Prostate gland (tissue), 2 donors: ENCODE data around the gene KRTAP10-2.

Source experiments
- POLR2A ChIP-seq: fragments of 450-650 bp; IDR thresholded peaks from one replicate; pipeline ENCODE4 v1.6.1; 2016; ENCODE audit warnings: antibody characterized with exemption, mild to moderate bottlenecking
- POLR2AphosphoS5 ChIP-seq: sonication (generic); formaldehyde crosslinking; IDR thresholded peaks from one replicate; pipeline ENCODE4 v1.6.1; 2017; ENCODE audit warnings: antibody characterized with exemption
- TF ChIP-seq, protein P1 (sequence below), 4 experiments: fragments of 200-600 bp in 2 of 4; fragments of 450-650 bp in 2 of 4; sonication (generic) in 2 of 4; IDR thresholded peaks; 1 replicate in 3 of 4; 2 replicates in 1 of 4; pipeline ENCODE4 v1.5.1; 2016 to 2019; ENCODE audit warnings: antibody characterized with exemption in 4 of 4, mild to moderate bottlenecking in 2 of 4, moderate library complexity in 2 of 4

DNA sequence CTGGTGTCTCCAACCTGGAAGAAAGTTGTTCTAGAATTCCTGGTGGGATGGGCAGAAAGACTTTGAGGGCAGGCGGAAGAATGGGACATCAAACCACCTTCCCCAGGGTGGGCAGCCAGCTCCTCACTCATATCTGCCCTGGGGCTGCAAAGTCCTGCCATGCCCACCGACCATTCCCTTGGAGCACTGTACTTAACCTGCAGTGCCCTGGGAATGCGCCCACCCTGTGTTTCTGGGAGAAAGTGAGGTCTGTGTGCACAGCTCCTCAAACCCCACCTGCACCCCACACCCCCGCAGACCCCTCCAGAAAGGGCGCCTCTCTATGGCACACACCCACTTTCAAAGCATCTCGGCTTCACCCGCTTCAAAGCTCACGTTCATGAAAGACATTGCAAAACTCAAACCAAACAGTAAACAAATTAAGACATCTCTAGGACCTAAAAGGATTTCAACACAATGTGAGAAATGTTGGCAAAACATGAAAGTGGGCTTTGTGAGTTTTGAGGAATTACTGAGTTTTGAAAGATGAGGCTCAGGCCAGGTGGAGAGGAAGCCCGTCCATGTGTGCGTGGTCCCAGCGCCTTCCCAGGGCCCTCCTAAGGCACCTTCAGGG is 36.5 kb downstream of the KRTAP10-2 start:
- TF ChIP-seq, protein P1, sequence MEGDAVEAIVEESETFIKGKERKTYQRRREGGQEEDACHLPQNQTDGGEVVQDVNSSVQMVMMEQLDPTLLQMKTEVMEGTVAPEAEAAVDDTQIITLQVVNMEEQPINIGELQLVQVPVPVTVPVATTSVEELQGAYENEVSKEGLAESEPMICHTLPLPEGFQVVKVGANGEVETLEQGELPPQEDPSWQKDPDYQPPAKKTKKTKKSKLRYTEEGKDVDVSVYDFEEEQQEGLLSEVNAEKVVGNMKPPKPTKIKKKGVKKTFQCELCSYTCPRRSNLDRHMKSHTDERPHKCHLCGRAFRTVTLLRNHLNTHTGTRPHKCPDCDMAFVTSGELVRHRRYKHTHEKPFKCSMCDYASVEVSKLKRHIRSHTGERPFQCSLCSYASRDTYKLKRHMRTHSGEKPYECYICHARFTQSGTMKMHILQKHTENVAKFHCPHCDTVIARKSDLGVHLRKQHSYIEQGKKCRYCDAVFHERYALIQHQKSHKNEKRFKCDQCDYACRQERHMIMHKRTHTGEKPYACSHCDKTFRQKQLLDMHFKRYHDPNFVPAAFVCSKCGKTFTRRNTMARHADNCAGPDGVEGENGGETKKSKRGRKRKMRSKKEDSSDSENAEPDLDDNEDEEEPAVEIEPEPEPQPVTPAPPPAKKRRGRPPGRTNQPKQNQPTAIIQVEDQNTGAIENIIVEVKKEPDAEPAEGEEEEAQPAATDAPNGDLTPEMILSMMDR (IDR thresholded peaks at IDR 0.05): no peak
- TF ChIP-seq POLR2AphosphoS5 (no peak), POLR2A (no peak)
